Esophagus (tissue), 2 donors: Measurements from ENCODE around the gene TBX15. TPM values are rescaled to one million over a fixed set of nuclear protein-coding genes. Genes with fewer than 3 reads are reported as not detected.

Source experiments
- H3K27ac ChIP-seq, 2 donors: one replicate each; pipeline ENCODE4 v1.5.1; 2013; ENCODE audit warnings: low read depth in 2 of 2, mild to moderate bottlenecking in 2 of 2, inconsistent platforms in 1 of 2, low read length in 1 of 2, moderate library complexity in 1 of 2
- H3K27me3 ChIP-seq, 2 donors: one replicate each; pipeline ENCODE4 v1.6.1; 2013; ENCODE audit warnings: low read length in 2 of 2, control low read depth in 1 of 2, mild to moderate bottlenecking in 1 of 2; ENCODE audit not compliant: insufficient read depth in 2 of 2, control insufficient read depth in 1 of 2
- H3K36me3 ChIP-seq, 2 donors: one replicate each; pipeline ENCODE4 v1.6.1; 2013; ENCODE audit warnings: low read length in 1 of 2; ENCODE audit not compliant: control insufficient read depth in 2 of 2, insufficient read depth in 2 of 2
- H3K4me1 ChIP-seq, 2 donors: one replicate each; pipeline ENCODE4 v1.6.1; 2013; ENCODE audit warnings: low read length in 1 of 2; ENCODE audit not compliant: control insufficient read depth in 2 of 2, insufficient read depth in 2 of 2
- H3K4me3 ChIP-seq, 2 donors: one replicate each; pipeline ENCODE4 v1.5.1; 2013; ENCODE audit warnings: low read length in 2 of 2, mild to moderate bottlenecking in 2 of 2, low read depth in 1 of 2, moderate library complexity in 1 of 2
- H3K9me3 ChIP-seq, 2 donors: one replicate each; pipeline ENCODE4 v1.6.1; 2013; ENCODE audit warnings: mild to moderate bottlenecking in 2 of 2, low read depth in 1 of 2, low read length in 1 of 2, moderate library complexity in 1 of 2; ENCODE audit not compliant: control insufficient read depth in 2 of 2, insufficient read depth in 1 of 2
- WGBS, 2 donors: extraction: QIAGEN DNeasy Blood & Tissue Kit; methylation state at CpG; one replicate each; pipeline ENCODE4 v1.1.7; 2013; 5-methylcytosine and 5-hydroxymethylcytosine counted together
- polyA plus RNA-seq, 2 donors: library from polyadenylated mRNA; stranded (reverse); fragments of 200-250 nt; gene quantifications; one replicate each; pipeline ENCODE4 v1.2.3, GENCODE V29; 2013
- donor health status: healthy with polysubstance abuse.
- donor health status: Bipolar disorder and iron deficiency.

TBX15 gene
- polyA plus RNA-seq, 2 donors = 0.02 TPM; not detected in 1

GRCh38 chr1:118937413-118938072, 50.6 kb downstream of the TBX15 start:
- Histone ChIP-seq H3K9me3 (no peaks in the 10 kb centered on the region), H3K27ac (no peak overlapping the region), H3K4me3 (no peak overlapping the region), H3K27me3 (peaks cover 2 to 5% of the 10 kb centered on the region in 2 donors), H3K36me3 (no peaks in the 10 kb centered on the region), H3K4me1 (no peaks in the 10 kb centered on the region)
- WGBS, 2 donors = 56 to 67% methylated on average over 4 of the region's 4 CpGs

DNA sequence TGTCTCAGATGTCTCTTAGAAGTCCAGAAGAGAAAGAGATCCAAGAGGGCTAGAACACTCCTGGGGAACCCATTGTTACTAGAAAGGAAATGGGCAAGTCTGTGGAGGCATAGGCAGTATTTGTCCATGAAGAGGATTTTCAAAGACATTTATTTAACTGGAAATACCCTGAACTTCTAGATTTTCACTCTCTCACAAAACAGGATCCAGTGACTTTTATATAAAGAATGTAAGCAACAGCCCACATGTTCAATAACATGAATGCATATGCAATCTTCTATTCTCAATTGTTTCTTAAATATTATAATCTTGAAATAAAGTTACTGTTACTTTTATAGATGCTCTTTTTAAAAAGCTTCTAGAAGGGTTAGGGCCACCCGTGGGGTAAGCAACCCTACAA, 53.4 kb downstream of the TBX15 start:
- H3K4me1 ChIP-seq = no peaks in the 10 kb centered on the region
- WGBS, 2 donors = 79 to 83% methylated on average over 1 of the region's 1 CpG
- peaks cover 0 to 2% of the 10 kb centered on the region in 2 donors for H3K27me3 ChIP-seq
- H3K9me3 ChIP-seq = no peaks in the 10 kb centered on the region
- no peak overlapping the region for H3K27ac ChIP-seq
- H3K36me3 ChIP-seq = no peaks in the 10 kb centered on the region
- H3K4me3 ChIP-seq = no peak overlapping the region

- H3K9me3 ChIP-seq = no peaks in the 10 kb centered on the region
- H3K27me3 ChIP-seq = peaks cover 0 to under 1% of the 10 kb centered on the region in 2 donors
- no peak overlapping the region for H3K4me3 ChIP-seq
- no peaks in the 10 kb centered on the region for H3K36me3 ChIP-seq
- WGBS, 2 donors = 7% methylated on average over 1 of the region's 1 CpG
- no peaks in the 10 kb centered on the region for H3K4me1 ChIP-seq
- H3K27ac ChIP-seq = no peak overlapping the region
These were observed 54.9 kb downstream of the TBX15 start for GRCh38 chr1:118933051-118933781.

GRCh38 chr1:118931876-118932275, 56.3 kb downstream of the TBX15 start:
- Histone ChIP-seq H3K27ac (no peak overlapping the region), H3K4me1 (no peaks in the 10 kb centered on the region), H3K36me3 (no peaks in the 10 kb centered on the region), H3K9me3 (no peaks in the 10 kb centered on the region), H3K27me3 (no peaks in the 10 kb centered on the region), H3K4me3 (no peak overlapping the region)
- WGBS, 2 donors = 21 to 51% methylated on average over 1 of the region's 1 CpG

DNA sequence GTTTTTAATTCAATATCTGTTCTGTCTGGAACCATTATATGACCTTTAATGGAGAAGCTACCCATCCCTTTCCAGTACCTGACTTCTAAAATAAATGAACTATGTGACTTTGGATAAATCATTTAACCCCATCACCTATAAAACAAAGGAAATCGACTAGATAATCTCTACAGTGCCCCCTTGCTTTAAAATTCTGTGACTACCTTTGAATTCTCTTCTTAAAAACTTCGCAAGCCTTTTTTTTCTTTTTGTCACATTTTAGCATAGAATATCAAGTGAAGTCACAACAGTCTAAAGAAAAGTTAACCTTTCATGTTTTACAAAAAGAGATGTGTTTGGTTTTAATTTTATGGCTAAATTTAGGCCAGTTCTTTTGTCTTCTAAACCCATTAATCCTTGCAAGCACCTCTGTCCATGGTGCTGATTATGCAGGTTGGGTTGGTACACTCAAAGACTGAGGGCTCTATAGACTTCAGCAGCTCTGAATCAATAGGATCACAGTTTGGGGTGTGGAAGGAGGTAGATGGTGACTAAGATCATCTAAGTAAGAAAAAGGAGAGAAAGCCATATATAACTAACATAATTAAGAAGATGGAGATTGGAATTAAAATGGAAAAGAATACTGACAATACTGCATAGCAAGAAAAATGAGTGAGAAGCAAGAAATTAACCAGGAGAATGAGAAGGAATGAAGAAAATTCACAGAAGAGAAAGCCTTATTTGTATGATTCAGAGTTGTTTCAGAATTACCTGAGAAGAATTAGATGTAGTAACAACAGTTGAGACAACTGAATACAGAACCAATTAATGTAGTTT, 59.2 kb downstream of the TBX15 start:
- H3K36me3 ChIP-seq = no peaks in the 10 kb centered on the region
- no peak overlapping the region for H3K4me3 ChIP-seq
- H3K4me1 ChIP-seq = no peaks in the 10 kb centered on the region
- H3K27me3 ChIP-seq = peaks cover 3 to 4% of the 10 kb centered on the region in 2 donors
- no peaks in the 10 kb centered on the region for H3K9me3 ChIP-seq
- WGBS, 2 donors = 55 to 57% methylated on average over 2 of the region's 2 CpGs
- no peak overlapping the region for H3K27ac ChIP-seq

DNA sequence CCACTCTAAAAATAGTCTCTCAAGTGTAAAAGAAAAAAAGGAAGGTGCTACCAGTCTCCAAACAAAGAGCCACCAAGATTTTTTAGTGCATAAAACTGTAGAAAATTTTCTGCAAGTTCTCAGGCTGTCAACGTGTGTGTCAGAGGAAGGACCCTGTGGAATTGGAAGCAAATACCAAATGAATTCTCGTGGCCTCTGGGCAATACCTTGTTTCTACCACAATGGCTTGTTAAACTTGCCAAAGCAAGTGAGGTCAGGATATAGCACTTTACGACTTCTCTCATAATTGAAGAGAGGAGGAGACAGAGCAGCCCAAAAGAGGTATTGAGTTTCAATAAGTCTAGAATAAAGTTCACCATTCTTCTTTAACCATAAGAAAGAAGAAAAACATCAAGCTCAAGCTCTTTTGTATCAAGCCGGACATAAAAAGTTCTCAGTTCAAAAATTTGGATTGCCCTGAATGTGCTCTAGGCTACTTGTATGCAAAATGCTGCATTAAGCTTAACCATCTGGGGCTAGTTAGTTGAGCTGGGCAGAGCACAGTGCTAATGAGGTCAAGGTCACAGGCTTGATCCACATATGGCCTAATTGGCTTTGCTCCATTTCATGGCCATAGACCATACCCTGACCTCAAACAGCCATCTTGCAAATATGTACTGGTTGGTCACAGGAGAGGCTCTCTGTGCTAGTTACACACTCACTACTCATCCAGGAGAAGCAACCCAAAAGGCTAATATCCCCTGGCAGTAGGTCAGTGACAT, 60.5 kb downstream of the TBX15 start:
- Histone ChIP-seq H3K4me1 (no peaks in the 10 kb centered on the region), H3K27me3 (peaks cover 3 to 4% of the 10 kb centered on the region in 2 donors), H3K36me3 (no peaks in the 10 kb centered on the region), H3K27ac (no peak overlapping the region), H3K9me3 (no peaks in the 10 kb centered on the region), H3K4me3 (no peak overlapping the region)
- WGBS, 2 donors = 51 to 56% methylated on average over 4 of the region's 4 CpGs

DNA sequence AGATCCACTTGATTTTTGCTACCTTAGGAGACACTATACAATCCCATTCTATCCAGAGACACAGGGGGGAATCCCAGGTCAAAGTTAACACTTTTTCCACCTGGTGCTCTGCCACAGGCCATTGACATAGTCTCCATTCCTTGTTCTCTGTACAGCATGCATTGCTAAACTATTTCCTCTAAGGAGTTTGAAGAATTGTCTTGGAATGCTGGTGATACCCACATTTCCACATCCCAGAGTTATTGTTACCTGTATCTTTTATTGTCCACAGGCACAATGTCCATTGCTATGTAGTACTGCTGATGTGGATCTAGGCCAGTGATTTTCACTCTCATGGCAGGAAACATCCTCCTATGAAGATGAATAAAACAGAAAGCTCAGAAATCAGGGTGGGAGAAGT, 61.9 kb downstream of the TBX15 start:
- peaks cover 3 to 4% of the 10 kb centered on the region in 2 donors for H3K27me3 ChIP-seq
- no peaks in the 10 kb centered on the region for H3K9me3 ChIP-seq
- H3K27ac ChIP-seq = no peak overlapping the region
- no peaks in the 10 kb centered on the region for H3K4me1 ChIP-seq
- no peak overlapping the region for H3K4me3 ChIP-seq
- no peaks in the 10 kb centered on the region for H3K36me3 ChIP-seq

DNA sequence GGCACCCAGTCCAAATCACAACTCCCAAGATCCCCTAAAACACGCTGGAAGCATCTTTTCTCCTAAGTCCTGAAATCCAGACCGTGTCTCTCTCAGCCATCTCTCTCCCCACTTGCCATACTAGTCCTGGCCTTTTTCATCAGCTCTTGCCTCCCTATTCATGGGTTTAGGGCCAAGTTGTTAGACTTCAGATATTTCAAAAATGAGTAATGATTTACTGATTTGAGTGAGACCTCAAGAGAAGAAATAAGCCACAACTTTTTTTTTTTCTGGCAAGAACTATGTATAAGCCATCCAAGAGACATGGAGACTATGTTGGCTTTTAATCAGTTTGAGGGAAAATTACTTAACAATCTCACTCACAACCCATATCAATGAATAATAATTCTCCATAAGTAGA, 62.5 kb downstream of the TBX15 start:
- peaks cover 3 to 4% of the 10 kb centered on the region in 2 donors for H3K27me3 ChIP-seq
- no peaks in the 10 kb centered on the region for H3K36me3 ChIP-seq
- H3K27ac ChIP-seq = no peak overlapping the region
- no peak overlapping the region for H3K4me3 ChIP-seq
- H3K9me3 ChIP-seq = no peaks in the 10 kb centered on the region
- H3K4me1 ChIP-seq = no peaks in the 10 kb centered on the region
- 50 to 57% methylated on average over 2 of the region's 2 CpGs for WGBS, 2 donors

DNA sequence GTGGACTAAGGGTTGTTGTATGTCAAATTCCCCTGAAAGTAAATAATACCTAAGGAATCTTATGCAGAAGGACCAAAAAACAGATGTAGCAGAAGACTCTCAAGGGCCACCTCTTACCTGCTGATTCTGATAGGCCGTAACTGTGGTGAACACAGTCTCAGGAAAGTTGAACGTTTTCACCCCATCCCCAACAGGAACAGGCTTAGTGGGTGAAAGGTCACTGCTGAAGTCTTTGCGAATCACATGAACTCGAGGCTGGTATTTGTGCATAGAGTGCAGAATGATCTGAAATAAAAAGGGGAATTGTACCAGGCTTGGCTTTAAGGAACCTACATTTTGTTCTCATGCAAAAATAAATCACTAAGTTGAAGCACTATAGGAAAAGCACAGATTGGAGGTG, 64.8 kb downstream of the TBX15 start:
- Histone ChIP-seq H3K27ac (no peak overlapping the region), H3K27me3 (peaks cover 3 to 4% of the 10 kb centered on the region in 2 donors), H3K36me3 (no peaks in the 10 kb centered on the region), H3K4me1 (no peaks in the 10 kb centered on the region), H3K4me3 (no peak overlapping the region), H3K9me3 (no peaks in the 10 kb centered on the region)
- WGBS, 2 donors = 62 to 63% methylated on average over 4 of the region's 4 CpGs
